Left cardiac atrium (tissue), 4 donors: ENCODE data around the gene SLAMF9. TPM values are rescaled to one million over a fixed set of nuclear protein-coding genes. Genes with fewer than 3 reads are reported as not detected.

Source experiments
- ATAC-seq, 2 donors: fragments of 200-7000 bp; cut with Tn5 transposase; one replicate each; pipeline ENCODE4 v1.9.1; 2020; ENCODE audit warnings: mild to moderate bottlenecking in 2 of 2, moderate library complexity in 2 of 2
- DNase-seq: peaks from one replicate; pipeline ENCODE4 v3.0.0-alpha.2; 2020
- intact Hi-C, 2 donors: fragments of 100-400 bp; cut with DNase I; formaldehyde crosslinking; loops; one replicate each; pipeline versions ENCODE4 v1.14.1 to v1.15.1; 2022 to 2023
- total RNA-seq, 2 donors: library from RNA; stranded (reverse); fragmentation: NEBNext Ultra II Directional; extraction: Animal tissue kit (Norgen Biotek cat#: 25700); gene quantifications; one replicate each; pipeline ENCODE4 v1.2.1, GENCODE V29; 2021
- donor health status: DM: no; HTN: yes; CAD: no.
- donor health status: DM: no; HTN: yes; CAD: no; lungs with severe emphysema.
- donor health status: DM: yes; HTN: yes; CAD: no.
- donor health status: Dilated cardiomyopathy.

Gene SLAMF9
- total RNA-seq, 2 donors from 2014 or later: 0.35 TPM; not detected in 1

GRCh38 chr1:159927211-159927848, 26.7 kb downstream of the SLAMF9 start:
- DNase-seq (peak; percentile 11), ATAC-seq (no peak)
- intact Hi-C loops: no loop called here

GRCh38 chr1:159925719-159926078, 28.3 kb downstream of the SLAMF9 start:
- DNase-seq: peak; percentile 46
- ATAC-seq: no peak
- intact Hi-C loops: no loop called here

- peak; percentile 77 to 84 for ATAC-seq
Observed at GRCh38 chr1:159924791-159925718, 29.0 kb downstream of the SLAMF9 start, which contains the start of gene TAGLN2. Gene TAGLN2, minus strand, starts transcription at chr1:159925507. Its CDS starts 4,998 bp downstream, at chr1:159920509.

GRCh38 chr1:159924025-159924790, 29.8 kb downstream of the SLAMF9 start:
- ATAC-seq (peak; percentile 71 to 76), DNase-seq (peak; percentile 95)
- intact Hi-C loops: no loop called here

More at GRCh38 chr1:159924791-159925718, 29.0 kb downstream of the SLAMF9 start, which contains the start of gene TAGLN2:
- peak; percentile 95 for DNase-seq
- intact Hi-C loops: no loop called here

- DNase-seq (peak; percentile 92), ATAC-seq (peak; percentile 35 to 61)
- intact Hi-C loops: no loop called here
Observed at GRCh38 chr1:159923203-159924024, 30.6 kb downstream of the SLAMF9 start.

GRCh38 chr1:159922511-159923202, 31.4 kb downstream of the SLAMF9 start:
- peak; percentile 83 for DNase-seq

GRCh38 chr1:159921700-159922504, 32.1 kb downstream of the SLAMF9 start:
- ATAC-seq (no peak), DNase-seq (peak; percentile 58)

More at GRCh38 chr1:159922511-159923202, 31.4 kb downstream of the SLAMF9 start:
- intact Hi-C loops: no loop called here
- peak; percentile 10 to 12 for ATAC-seq

GRCh38 chr1:159921251-159921650, 32.8 kb downstream of the SLAMF9 start:
- intact Hi-C loops: no loop called here
- DNase-seq: no peak
- no peak for ATAC-seq

More at GRCh38 chr1:159921700-159922504, 32.1 kb downstream of the SLAMF9 start:
- intact Hi-C loops: no loop called here

GRCh38 chr1:159920651-159921050, 33.4 kb downstream of the SLAMF9 start:
- ATAC-seq (no peak), DNase-seq (no peak)
- intact Hi-C loops: no loop called here

- intact Hi-C loops: no loop called here
- DNase-seq (no peak), ATAC-seq (no peak)
Observed at GRCh38 chr1:159920202-159920601, 33.8 kb downstream of the SLAMF9 start.

GRCh38 chr1:159919236-159919865, 34.7 kb downstream of the SLAMF9 start:
- DNase-seq (peak; percentile 3), ATAC-seq (no peak)
- intact Hi-C loops: no loop called here

GRCh38 chr1:159918352-159919200, 35.5 kb downstream of the SLAMF9 start:
- DNase-seq (peak; percentile 15), ATAC-seq (no peak)
- intact Hi-C loops: no loop called here

GRCh38 chr1:159917533-159918351, 36.3 kb downstream of the SLAMF9 start:
- DNase-seq: peak; percentile 33
- ATAC-seq: no peak
- intact Hi-C loops: no loop called here

GRCh38 chr1:159916242-159917051, 37.6 kb downstream of the SLAMF9 start:
- intact Hi-C loops: no loop called here
- DNase-seq (peak; percentile 43), ATAC-seq (peak; percentile 54 to 60)
